IPS DF 6.9 (cell line): ENCODE measurements around the gene ANKRD40.

Source experiments
- DNase-seq: peaks from one replicate; pipeline ENCODE4 v3.0.0-alpha.2; 2013; ENCODE audit warnings: low read depth, low spot score
- H3K27ac ChIP-seq: one replicate; pipeline ENCODE4 v1.5.1; 2013; ENCODE audit warnings: low read length, control low read depth
- H3K27me3 ChIP-seq: 2 replicates; pipeline ENCODE4 v1.6.1; 2013; ENCODE audit warnings: mild to moderate bottlenecking, low read length; ENCODE audit not compliant: control insufficient read depth, insufficient read depth
- H3K36me3 ChIP-seq: 2 replicates; pipeline ENCODE4 v1.6.1; 2013; ENCODE audit warnings: low read length; ENCODE audit not compliant: control insufficient read depth, insufficient read depth
- H3K4me1 ChIP-seq: 2 replicates; pipeline ENCODE4 v1.6.1; 2013; ENCODE audit warnings: low read length; ENCODE audit not compliant: control insufficient read depth, insufficient read depth
- H3K4me3 ChIP-seq: 2 replicates; pipeline ENCODE4 v1.5.1; 2013; ENCODE audit warnings: mild to moderate bottlenecking, low read length
- H3K9me3 ChIP-seq: 2 replicates; pipeline ENCODE4 v1.6.1; 2013; ENCODE audit warnings: low read length, inconsistent platforms; ENCODE audit not compliant: control insufficient read depth, insufficient read depth
- WGBS: extraction: QIAGEN DNeasy Blood & Tissue Kit; methylation state at CpG from one replicate; pipeline ENCODE4 v1.1.7; 2013; ENCODE audit warnings: mixed read lengths, missing lambda C conversion rate; ENCODE audit not compliant: insufficient read length, insufficient coverage; 5-methylcytosine and 5-hydroxymethylcytosine counted together

ANKRD40 gene

GRCh38 chr17:50668025-50668837, 39.5 kb downstream of the ANKRD40 start:
- H3K36me3 ChIP-seq: no peaks in the 10 kb centered on the region
- no peak overlapping the region for H3K4me3 ChIP-seq
- peaks cover 3% of the 10 kb centered on the region; the same call in 1 of the 2 replicates for H3K4me1 ChIP-seq
- no peaks in the 10 kb centered on the region for H3K27me3 ChIP-seq
- no peak overlapping the region for H3K27ac ChIP-seq
- H3K9me3 ChIP-seq: no peaks in the 10 kb centered on the region
- no peak for DNase-seq
- no CpG with 5 or more reads among the region's 8 CpGs for WGBS

- no CpG with 5 or more reads among the region's 14 CpGs for WGBS
- H3K9me3 ChIP-seq: no peaks in the 10 kb centered on the region
- H3K36me3 ChIP-seq: no peaks in the 10 kb centered on the region
- H3K4me1 ChIP-seq: peaks cover 3% of the 10 kb centered on the region; the same call in 1 of the 2 replicates
- DNase-seq: no peak
- no peak overlapping the region for H3K27ac ChIP-seq
- no peaks in the 10 kb centered on the region for H3K27me3 ChIP-seq
- H3K4me3 ChIP-seq: no peak overlapping the region
Observed at GRCh38 chr17:50667259-50668024, 40.3 kb downstream of the ANKRD40 start.

- DNase-seq: no peak
- no peaks in the 10 kb centered on the region for H3K36me3 ChIP-seq
- H3K4me1 ChIP-seq: peaks cover 7% of the 10 kb centered on the region
- H3K9me3 ChIP-seq: no peaks in the 10 kb centered on the region
- no peak overlapping the region for H3K27ac ChIP-seq
- H3K27me3 ChIP-seq: no peaks in the 10 kb centered on the region
- WGBS: no CpG with 5 or more reads among the region's 8 CpGs
- no peak overlapping the region for H3K4me3 ChIP-seq
Observed at GRCh38 chr17:50666316-50666715, 41.4 kb downstream of the ANKRD40 start.

- H3K9me3 ChIP-seq: no peaks in the 10 kb centered on the region
- H3K4me3 ChIP-seq: no peak overlapping the region
- peaks cover 7% of the 10 kb centered on the region for H3K4me1 ChIP-seq
- no peak for DNase-seq
- no peaks in the 10 kb centered on the region for H3K36me3 ChIP-seq
- no CpG with 5 or more reads among the region's 5 CpGs for WGBS
- H3K27ac ChIP-seq: no peak overlapping the region
- H3K27me3 ChIP-seq: no peaks in the 10 kb centered on the region
Observed at GRCh38 chr17:50665838-50666237, 41.9 kb downstream of the ANKRD40 start.

- Histone ChIP-seq H3K27me3 (no peaks in the 10 kb centered on the region), H3K36me3 (no peaks in the 10 kb centered on the region), H3K4me3 (no peak overlapping the region), H3K27ac (no peak overlapping the region), H3K4me1 (peaks cover 7% of the 10 kb centered on the region), H3K9me3 (no peaks in the 10 kb centered on the region)
- WGBS: no CpG with 5 or more reads among the region's 12 CpGs
- no peak for DNase-seq
Observed at GRCh38 chr17:50664788-50665458, 42.8 kb downstream of the ANKRD40 start.

GRCh38 chr17:50663812-50664374, 43.8 kb downstream of the ANKRD40 start:
- Histone ChIP-seq H3K27me3 (no peaks in the 10 kb centered on the region), H3K4me1 (peaks cover 7% of the 10 kb centered on the region), H3K27ac (no peak overlapping the region), H3K4me3 (no peak overlapping the region), H3K36me3 (no peaks in the 10 kb centered on the region), H3K9me3 (no peaks in the 10 kb centered on the region)
- WGBS: no CpG with 5 or more reads among the region's 10 CpGs
- DNase-seq: no peak

GRCh38 chr17:50662632-50663225, 45.0 kb downstream of the ANKRD40 start:
- H3K36me3 ChIP-seq: no peaks in the 10 kb centered on the region
- H3K4me1 ChIP-seq: peaks cover 4% of the 10 kb centered on the region; the same call in 1 of the 2 replicates
- no peak overlapping the region for H3K27ac ChIP-seq
- WGBS: no CpG with 5 or more reads among the region's 9 CpGs
- H3K4me3 ChIP-seq: no peak overlapping the region
- no peak for DNase-seq
- H3K9me3 ChIP-seq: no peaks in the 10 kb centered on the region
- H3K27me3 ChIP-seq: no peaks in the 10 kb centered on the region

- no peak overlapping the region for H3K4me3 ChIP-seq
- no peak overlapping the region for H3K27ac ChIP-seq
- no CpG with 5 or more reads among the region's 9 CpGs for WGBS
- no peaks in the 10 kb centered on the region for H3K27me3 ChIP-seq
- no peak for DNase-seq
- H3K4me1 ChIP-seq: peaks cover 4% of the 10 kb centered on the region; the same call in 1 of the 2 replicates
- H3K9me3 ChIP-seq: no peaks in the 10 kb centered on the region
- no peaks in the 10 kb centered on the region for H3K36me3 ChIP-seq
Observed at GRCh38 chr17:50661795-50662391, 45.8 kb downstream of the ANKRD40 start.

GRCh38 chr17:50661348-50661747, 46.4 kb downstream of the ANKRD40 start:
- Histone ChIP-seq H3K9me3 (no peaks in the 10 kb centered on the region), H3K27me3 (no peaks in the 10 kb centered on the region), H3K36me3 (no peaks in the 10 kb centered on the region), H3K27ac (no peak overlapping the region), H3K4me1 (peaks cover 4% of the 10 kb centered on the region; the same call in 1 of the 2 replicates), H3K4me3 (no peak overlapping the region)
- DNase-seq: no peak
- no CpG with 5 or more reads among the region's 5 CpGs for WGBS
